Measurements from ENCODE around the gene PRKCA. TPM values are rescaled to one million over a fixed set of nuclear protein-coding genes. Genes with fewer than 3 reads are reported as not detected.

PRKCA gene
- total RNA-seq, 4 donors from 2014 or later: 26.0 to 89.0 (median 32.8) TPM

- H3K4me1 ChIP-seq: peaks cover 0 to 4% (median 0%) of the 10 kb centered on the region in 3 donors
- H3K27ac ChIP-seq: no peak within 1 kb of the TSS
- H3K9me3 ChIP-seq: no peaks in the 10 kb centered on the region
- no CpG with 5 or more reads among the region's 57 CpGs for WGBS, 2 donors (ENCODE audit: low coverage in 1 of 2)
- TF ChIP-seq POLR2AphosphoS5 (IDR thresholded peaks at IDR 0.05) (no peak), CTCF (IDR thresholded peaks at IDR 0.05) (no peak), EP300 (IDR thresholded peaks at IDR 0.05) (no peak)
- no peak within 1 kb of the TSS for H3K4me3 ChIP-seq
- peaks cover 96% of the 10 kb centered on the region for H3K27me3 ChIP-seq
- no peaks in the 10 kb centered on the region for H3K36me3 ChIP-seq
- ATAC-seq: no peak
Observed at GRCh38 chr17:66834919-66835454, 532.6 kb downstream of the PRKCA start, which contains the start of gene CACNG5. CACNG5 (plus strand) TSS chr17:66835117; CDS start chr17:66877333, 42,216 bp downstream.

GRCh38 chr17:66835476-66835875, 533.1 kb downstream of the PRKCA start:
- H3K27me3 ChIP-seq: peaks cover 97% of the 10 kb centered on the region
- WGBS, 2 donors (ENCODE audit: low coverage in 1 of 2): 7% methylated on average over 3 of the region's 16 CpGs; no CpG with 5 or more reads in 1 of the 2 donors
- no peak overlapping the region for H3K4me3 ChIP-seq
- no peaks in the 10 kb centered on the region for H3K9me3 ChIP-seq
- H3K27ac ChIP-seq: no peak overlapping the region
- no peaks in the 10 kb centered on the region for H3K36me3 ChIP-seq
- ATAC-seq: no peak
- no peak for TF ChIP-seq EP300 (IDR thresholded peaks at IDR 0.05)
- TF ChIP-seq CTCF (IDR thresholded peaks at IDR 0.05): no peak
- TF ChIP-seq POLR2A (IDR thresholded peaks at IDR 0.05): no peak
- TF ChIP-seq POLR2AphosphoS5 (IDR thresholded peaks at IDR 0.05): no peak
- H3K4me1 ChIP-seq: peaks cover 0 to 4% (median 0%) of the 10 kb centered on the region in 3 donors

GRCh38 chr17:66836063-66837005, 533.9 kb downstream of the PRKCA start:
- peaks cover 97% of the 10 kb centered on the region for H3K27me3 ChIP-seq
- ATAC-seq: no peak
- no peak overlapping the region for H3K4me3 ChIP-seq
- H3K9me3 ChIP-seq: no peaks in the 10 kb centered on the region
- WGBS, 2 donors (ENCODE audit: low coverage in 1 of 2): 54% methylated on average over 5 of the region's 11 CpGs; no CpG with 5 or more reads in 1 of the 2 donors
- peaks cover 0 to 4% (median 0%) of the 10 kb centered on the region in 3 donors for H3K4me1 ChIP-seq
- TF ChIP-seq POLR2AphosphoS5 (IDR thresholded peaks at IDR 0.05): no peak
- no peak for TF ChIP-seq CTCF (IDR thresholded peaks at IDR 0.05)
- no peak for TF ChIP-seq POLR2A (IDR thresholded peaks at IDR 0.05)
- TF ChIP-seq EP300 (IDR thresholded peaks at IDR 0.05): no peak
- no peaks in the 10 kb centered on the region for H3K36me3 ChIP-seq
- H3K27ac ChIP-seq: no peak overlapping the region

- H3K4me3 ChIP-seq: no peak overlapping the region
- no peaks in the 10 kb centered on the region for H3K36me3 ChIP-seq
- H3K9me3 ChIP-seq: no peaks in the 10 kb centered on the region
- peaks cover 0 to 4% (median 0%) of the 10 kb centered on the region in 3 donors for H3K4me1 ChIP-seq
- TF ChIP-seq POLR2AphosphoS5 (IDR thresholded peaks at IDR 0.05): no peak
- TF ChIP-seq POLR2A (IDR thresholded peaks at IDR 0.05): no peak
- no peak for TF ChIP-seq CTCF (IDR thresholded peaks at IDR 0.05)
- TF ChIP-seq EP300 (IDR thresholded peaks at IDR 0.05): no peak
- ATAC-seq: no peak
- no peak overlapping the region for H3K27ac ChIP-seq
- H3K27me3 ChIP-seq: peaks cover 97% of the 10 kb centered on the region
- WGBS, 2 donors (ENCODE audit: low coverage in 1 of 2): no CpG with 5 or more reads among the region's 1 CpG
Observed at GRCh38 chr17:66837226-66837625, 534.8 kb downstream of the PRKCA start.

Data from gastroesophageal sphincter (tissue), 4 donors.